Mammary epithelial cell (primary cell): ENCODE data around the gene DVL2.
"Not testable (repeated sequence)": the region's sequence is repeated elsewhere in the genome, so short reads cannot be mapped to it uniquely, and the experiment has no call there.

ENCODE experiments used
- CTCF ChIP-seq, 2 donors: IDR thresholded peaks in 1 of 2; conservative IDR thresholded peaks in 1 of 2; 2 replicates each; pipeline ENCODE4 v1.5.1; 2011 to 2012; ENCODE audit warnings: inconsistent platforms in 2 of 2, low read length in 2 of 2, mild to moderate bottlenecking in 2 of 2, control low read depth in 1 of 2, low read depth in 1 of 2; ENCODE audit not compliant: insufficient read depth in 1 of 2; ENCODE audit errors: extremely low read depth in 1 of 2
- EZH2 ChIP-seq: IDR thresholded peaks from 2 replicates; pipeline ENCODE4 v1.6.1; 2012; ENCODE audit warnings: low read length, inconsistent platforms, borderline replicate concordance

- not testable (repeated sequence) for TF ChIP-seq CTCF (conservative IDR thresholded peaks at IDR 0.05 in 1 of 2, IDR thresholded peaks at IDR 0.05 in 1 of 2; ENCODE audit: extremely low read depth in 1 of 2, insufficient read depth in 1 of 2, low read depth in 1 of 2, low read length in 2 of 2); EZH2
Observed at GRCh38 chr17:7243838-7244237, 9.5 kb upstream of the DVL2 start.
